GM10266 (cell line): Measurements from ENCODE around the gene ROBO3.

ENCODE experiments used
- DNase-seq: peaks from one replicate; pipeline ENCODE4 v3.0.0; 2012; ENCODE audit errors: extremely low spot score
- CTCF ChIP-seq: IDR thresholded peaks from 2 replicates; pipeline ENCODE4 v1.5.1; 2012; ENCODE audit warnings: mild to moderate bottlenecking, low read depth; ENCODE audit not compliant: control insufficient read depth, insufficient read depth; ENCODE audit errors: missing control alignments

ROBO3 gene

GRCh38 chr11:124917115-124917637 lies 51.9 kb downstream of the ROBO3 start:
- no peak for DNase-seq
- no peak for TF ChIP-seq CTCF

DNA sequence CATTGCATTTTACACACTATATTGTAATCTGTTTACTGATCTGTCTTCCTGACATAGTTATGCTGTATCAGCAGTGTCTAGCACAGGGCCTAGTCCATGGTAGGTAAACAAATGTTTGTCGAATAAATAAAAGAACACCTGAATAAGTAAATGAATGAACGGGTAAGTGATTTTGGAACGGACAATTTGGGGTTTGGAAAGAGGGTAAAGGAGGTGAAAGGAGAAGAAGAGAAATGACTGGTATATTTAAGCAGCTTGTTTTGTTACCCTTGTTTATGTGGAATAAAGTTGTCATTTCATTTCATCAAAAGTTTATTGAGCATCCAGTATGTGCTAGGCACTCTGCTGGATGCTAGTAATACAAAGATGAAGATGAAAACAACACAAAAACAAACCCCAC lies 53.7 kb downstream of the ROBO3 start, which contains the start of gene HEPN1:
TSS of gene HEPN1 (plus strand) at position 301 of the 400 bp plus-strand sequence.
- no peak for TF ChIP-seq CTCF
- DNase-seq, result no peak

GRCh38 chr11:124919898-124920297 lies 54.7 kb downstream of the ROBO3 start:
- TF ChIP-seq CTCF, result no peak
- DNase-seq, result no peak

- DNase-seq, result no peak
- no peak for TF ChIP-seq CTCF
Observed at GRCh38 chr11:124920356-124920755, 55.1 kb downstream of the ROBO3 start.

GRCh38 chr11:124920870-124921609 lies 55.8 kb downstream of the ROBO3 start:
- TF ChIP-seq CTCF, result no peak
- DNase-seq, result peak; percentile 52

DNA sequence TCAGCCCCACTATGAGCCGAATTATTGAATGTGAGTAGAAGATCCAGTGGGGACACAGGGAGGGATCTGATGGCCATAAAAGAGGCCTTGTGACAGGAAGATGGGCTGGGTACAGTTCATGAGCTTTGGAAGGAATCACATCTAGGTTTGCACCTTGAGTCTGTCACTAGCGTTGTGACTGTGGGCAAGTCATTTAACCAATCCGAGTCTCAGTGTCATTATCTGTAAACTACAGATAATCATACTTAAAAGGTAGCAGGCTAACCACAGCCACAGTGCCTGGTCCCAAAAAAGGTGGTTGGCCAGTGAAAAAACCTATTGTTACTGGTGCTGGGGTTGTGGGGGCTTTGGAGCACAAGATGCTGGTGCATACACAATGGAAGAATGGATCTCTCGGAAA lies 57.6 kb downstream of the ROBO3 start:
- DNase-seq, result no peak

More for the DNA sequence above, 57.6 kb downstream of the ROBO3 start:
- no peak for TF ChIP-seq CTCF
